Measurements from ENCODE around the gene HEY2.

- TF ChIP-seq TAF1 (IDR thresholded peaks at IDR 0.05; ENCODE audit: low read depth, low read length) (no peak), CREB1 (IDR thresholded peaks at IDR 0.05) (no peak)
Observed at GRCh38 chr6:125793863-125794262, 44.4 kb downstream of the HEY2 start.

All from H1 (cell line).